RWPE1 (cell line): ENCODE results near the gene SHBG.

Experiments used
- CTCF ChIA-PET: fragments of 350-600 bp; sonication (Branson Sonifier 250); formaldehyde crosslinking; extraction: SDS; loops from one replicate; lab custom pipeline; 2021; lab: Yijun Ruan, JAX
- POLR2A ChIA-PET: fragments of 400-600 bp; formaldehyde crosslinking; extraction: SDS; loops from one replicate; lab custom pipeline; 2020; ENCODE audit warnings: antibody characterized with exemption; ENCODE audit not compliant: low non-redundant PET; lab: Yijun Ruan, JAX
- DNase-seq: peaks from one replicate; pipeline ENCODE4 v3.0.0; 2012; ENCODE audit warnings: low spot score
- H3K27ac ChIP-seq: fragments of 450-650 bp; 2 replicates; pipeline ENCODE4 v1.5.1; 2017
- CTCF ChIP-seq: fragments of 450-650 bp; conservative IDR thresholded peaks from 2 replicates; pipeline ENCODE4 v1.5.1; 2017; ENCODE audit warnings: low read depth, mild to moderate bottlenecking

SHBG gene

GRCh38 chr17:7651097-7651664 lies 21.2 kb downstream of the SHBG start:
- no peak for DNase-seq
- ChIA-PET POLR2A (interaction anchor here (0.6 to 0.8 kb wide), 2 partner anchors 35 to 293 kb away, joined by 3 to 4 read pairs; no protein-coding TSS in a partner anchor), CTCF (interaction anchor here (0.6 to 1.2 kb wide), 4 partner anchors 19 to 339 kb away, joined by 3 to 5 read pairs (median 4); partner anchors contain the start of gene TP53)
- no peak overlapping the region for H3K27ac ChIP-seq
- TF ChIP-seq CTCF, result no peak

DNA sequence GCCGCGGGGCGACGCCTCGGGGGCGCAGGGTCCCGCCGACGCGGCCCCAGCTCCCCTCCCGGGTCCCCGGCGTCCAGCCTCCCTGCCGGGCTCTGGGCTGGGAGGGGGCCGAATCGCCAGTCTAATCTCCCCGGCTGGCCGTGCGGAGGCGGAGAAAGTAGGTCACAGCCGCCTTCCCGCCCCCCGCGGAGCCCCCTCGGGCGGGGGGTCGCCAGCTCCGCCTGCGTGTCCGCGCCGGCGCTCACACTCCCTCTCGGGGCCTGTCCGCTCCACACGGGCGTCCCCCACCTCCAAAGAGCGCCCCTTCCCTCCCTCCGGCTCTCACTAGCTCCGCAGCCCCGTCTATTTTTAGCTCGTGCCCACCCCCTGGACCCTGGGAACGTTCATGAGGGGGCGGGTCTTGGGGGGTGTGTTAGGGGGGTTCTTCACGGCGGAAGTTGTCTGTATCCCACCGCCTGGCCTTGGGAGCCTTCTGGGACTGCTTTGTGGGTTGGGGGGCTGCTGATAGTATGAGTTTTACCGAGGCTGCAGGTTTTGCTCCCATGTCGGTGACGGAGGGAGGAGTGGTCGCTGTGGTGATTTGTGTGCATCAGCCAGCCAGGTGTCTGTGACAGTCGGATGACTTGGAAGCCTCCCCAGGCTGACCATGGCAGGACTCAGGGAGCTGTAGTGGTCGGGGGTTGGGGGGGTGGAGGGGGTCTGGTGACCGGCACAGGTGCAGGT lies 21.9 kb downstream of the SHBG start:
- TF ChIP-seq CTCF, result no peak
- CTCF ChIA-PET, result interaction anchor here (0.5 to 1.1 kb wide), 3 partner anchors 36 to 176 kb away, joined by 3 to 5 read pairs (median 5); partner anchors contain the start of gene TP53
- POLR2A ChIA-PET, result interaction anchor here (0.6 to 0.8 kb wide), 2 partner anchors 34 to 293 kb away, joined by 3 to 4 read pairs; no protein-coding TSS in a partner anchor
- no peak for DNase-seq
- H3K27ac ChIP-seq, result no peak overlapping the region

DNA sequence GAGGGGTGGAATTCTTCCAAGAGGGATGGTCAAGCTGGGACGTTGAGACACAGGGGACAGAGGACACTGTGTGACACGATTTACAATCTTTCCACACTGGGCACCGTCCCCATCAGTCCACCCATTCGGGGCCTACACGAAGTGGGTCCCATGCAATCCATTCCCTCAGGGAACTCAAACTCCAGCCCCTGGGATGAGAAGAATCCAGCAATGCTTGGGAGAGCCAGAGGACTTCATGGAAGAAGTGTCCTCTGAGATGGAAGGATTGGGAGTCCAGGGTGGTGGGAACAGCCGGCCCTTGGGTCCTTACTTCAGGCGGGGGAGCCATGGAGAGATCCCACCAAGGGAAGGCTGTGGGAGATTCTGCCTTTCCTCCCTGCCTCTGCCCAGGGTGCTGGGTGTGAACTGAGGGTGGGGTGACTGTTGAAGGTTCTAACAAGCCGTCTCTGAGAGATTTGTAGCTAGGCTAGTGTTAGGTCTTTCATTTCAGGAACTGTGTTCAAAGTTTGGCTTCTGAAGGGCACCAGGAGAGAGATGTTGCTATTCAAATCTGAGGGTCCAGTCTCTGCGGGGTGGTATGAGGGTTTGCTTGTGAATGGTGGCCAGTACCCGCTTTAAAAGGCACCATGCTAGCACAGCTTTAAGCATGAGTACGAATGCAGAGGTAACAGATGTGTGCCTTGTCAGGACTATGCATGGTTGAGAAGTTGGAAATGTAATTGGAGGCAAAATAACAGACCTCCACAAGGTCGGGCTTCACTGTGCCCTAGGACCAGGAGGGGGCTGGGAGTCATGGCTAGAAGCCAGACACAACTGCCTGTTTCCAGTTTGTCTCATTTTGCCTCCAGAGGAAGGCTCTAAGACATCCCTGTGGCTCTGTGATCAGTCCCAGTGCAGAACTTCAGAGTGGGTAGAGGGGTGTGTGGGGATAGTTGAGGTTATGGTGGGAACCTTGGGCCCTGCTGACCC lies 22.7 kb downstream of the SHBG start:
- H3K27ac ChIP-seq, result no peak overlapping the region
- ChIA-PET CTCF (interaction anchor here (0.6 kb wide), 1 partner anchor 49 kb away, joined by 3 read pairs; no protein-coding TSS in a partner anchor), POLR2A (no interaction called here)
- no peak for DNase-seq
- no peak for TF ChIP-seq CTCF

DNA sequence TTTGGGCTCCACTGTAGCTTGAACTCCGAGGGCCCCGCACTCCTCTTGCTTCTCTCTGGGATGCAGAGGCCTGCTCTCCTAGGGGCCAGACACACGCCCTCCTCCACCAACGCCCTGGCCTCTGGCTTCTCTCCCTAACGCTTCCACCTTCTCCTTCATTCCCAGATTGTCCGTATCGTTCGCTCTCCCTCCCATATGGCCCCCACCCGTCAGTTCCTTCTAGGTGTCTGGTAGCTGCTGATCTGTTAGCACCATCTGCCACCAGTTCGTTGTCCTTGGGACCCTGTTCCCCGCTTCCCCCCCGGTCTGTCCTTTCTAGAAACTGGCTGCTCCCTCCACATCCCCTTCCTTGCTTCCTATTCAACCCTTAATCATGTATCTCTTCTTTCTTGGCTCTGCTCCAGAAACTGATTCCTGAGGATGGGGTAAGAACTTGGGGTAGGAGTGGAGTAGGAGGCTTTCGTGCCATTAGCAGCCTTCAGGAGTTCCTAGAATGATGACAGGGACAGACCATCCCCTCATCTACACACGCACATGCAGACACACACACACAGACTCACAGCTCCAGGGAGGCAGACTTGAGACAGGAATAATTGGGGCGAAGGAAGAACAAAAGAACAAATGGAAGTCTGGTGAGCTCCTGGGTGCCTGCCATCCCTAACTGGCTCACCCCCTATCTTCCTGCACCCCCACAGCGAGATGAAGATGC lies 25.1 kb downstream of the SHBG start:
- H3K27ac ChIP-seq, result no peak overlapping the region
- POLR2A ChIA-PET, result no interaction called here
- no peak for TF ChIP-seq CTCF
- no peak for DNase-seq
- CTCF ChIA-PET, result interaction anchor here (1.8 kb wide), 1 partner anchor 23 kb away, joined by 7 read pairs; no protein-coding TSS in a partner anchor

- no peak for DNase-seq
- CTCF ChIA-PET, result no interaction called here
- H3K27ac ChIP-seq, result no peak overlapping the region
- POLR2A ChIA-PET, result no interaction called here
- no peak for TF ChIP-seq CTCF
Measured at GRCh38 chr17:7655541-7655840, 25.6 kb downstream of the SHBG start.
